ENCODE results near the gene ERGIC1.

- TF ChIP-seq, protein P1, sequence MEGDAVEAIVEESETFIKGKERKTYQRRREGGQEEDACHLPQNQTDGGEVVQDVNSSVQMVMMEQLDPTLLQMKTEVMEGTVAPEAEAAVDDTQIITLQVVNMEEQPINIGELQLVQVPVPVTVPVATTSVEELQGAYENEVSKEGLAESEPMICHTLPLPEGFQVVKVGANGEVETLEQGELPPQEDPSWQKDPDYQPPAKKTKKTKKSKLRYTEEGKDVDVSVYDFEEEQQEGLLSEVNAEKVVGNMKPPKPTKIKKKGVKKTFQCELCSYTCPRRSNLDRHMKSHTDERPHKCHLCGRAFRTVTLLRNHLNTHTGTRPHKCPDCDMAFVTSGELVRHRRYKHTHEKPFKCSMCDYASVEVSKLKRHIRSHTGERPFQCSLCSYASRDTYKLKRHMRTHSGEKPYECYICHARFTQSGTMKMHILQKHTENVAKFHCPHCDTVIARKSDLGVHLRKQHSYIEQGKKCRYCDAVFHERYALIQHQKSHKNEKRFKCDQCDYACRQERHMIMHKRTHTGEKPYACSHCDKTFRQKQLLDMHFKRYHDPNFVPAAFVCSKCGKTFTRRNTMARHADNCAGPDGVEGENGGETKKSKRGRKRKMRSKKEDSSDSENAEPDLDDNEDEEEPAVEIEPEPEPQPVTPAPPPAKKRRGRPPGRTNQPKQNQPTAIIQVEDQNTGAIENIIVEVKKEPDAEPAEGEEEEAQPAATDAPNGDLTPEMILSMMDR (IDR thresholded peaks at IDR 0.05; ENCODE audit: poor library complexity, severe bottlenecking) = no peak
- no peak for TF ChIP-seq RAD21 (conservative IDR thresholded peaks at IDR 0.05)
- no peak for TF ChIP-seq SMC3 (conservative IDR thresholded peaks at IDR 0.05; ENCODE audit: poor library complexity)
- no peak for TF ChIP-seq POLR2AphosphoS5 (IDR thresholded peaks at IDR 0.05)
- TF ChIP-seq EP300 (conservative IDR thresholded peaks at IDR 0.05; ENCODE audit: poor library complexity, severe bottlenecking) = no peak
- TF ChIP-seq EZH2 (IDR thresholded peaks at IDR 0.05; ENCODE audit: borderline replicate concordance, insufficient read depth, low read length, poor library complexity, severe bottlenecking) = no peak
- TF ChIP-seq TAF1 (IDR thresholded peaks at IDR 0.05; ENCODE audit: low read depth) = no peak
Observed at GRCh38 chr5:172835994-172836356, 1.9 kb downstream of the ERGIC1 start.
